Thoracic aorta (tissue), 2 donors: ENCODE data around the gene FRYL. TPM values are rescaled to one million over a fixed set of nuclear protein-coding genes. Genes with fewer than 3 reads are reported as not detected.

Experiments used
- ATAC-seq: fragments of 150-250 bp; one replicate; pipeline ENCODE4 v1.8.0; 2017; ENCODE audit warnings: low read depth; ENCODE audit not compliant: insufficient number of reproducible peaks, low FRiP score
- DNase-seq: peaks from one replicate; pipeline ENCODE4 v3.0.0-alpha.2; 2020; ENCODE audit warnings: low spot score
- H3K27ac ChIP-seq, 2 donors: fragments of 200-600 bp; sonication (generic); 1 replicate in 1 of 2; 2 replicates in 1 of 2; pipeline ENCODE4 v1.5.1; 2016; ENCODE audit warnings: mild to moderate bottlenecking in 2 of 2, moderate library complexity in 2 of 2
- H3K27me3 ChIP-seq: fragments of 200-600 bp; sonication (generic); replicated peaks from 2 replicates; pipeline ENCODE4 v1.6.0; 2016; ENCODE audit warnings: mild to moderate bottlenecking; ENCODE audit not compliant: insufficient read depth
- H3K36me3 ChIP-seq: fragments of 200-600 bp; sonication (generic); one replicate; pipeline ENCODE4 v1.5.1; 2016
- H3K4me1 ChIP-seq, 2 donors: fragments of 200-600 bp; sonication (generic); 1 replicate in 1 of 2; 2 replicates in 1 of 2; pipeline versions ENCODE4 v1.5.1 to v1.6.0; 2016; ENCODE audit warnings: low read depth in 2 of 2, mild to moderate bottlenecking in 1 of 2; ENCODE audit not compliant: control insufficient read depth in 1 of 2
- H3K4me3 ChIP-seq: fragments of 200-600 bp; sonication (generic); 2 replicates; pipeline ENCODE4 v1.5.1; 2016; ENCODE audit warnings: mild to moderate bottlenecking
- H3K9me3 ChIP-seq: fragments of 200-600 bp; sonication (generic); 2 replicates; pipeline ENCODE4 v1.5.1; 2016
- total RNA-seq, 2 donors: library from RNA; depleted of rRNA; stranded (reverse); fragments of >200 nt; gene quantifications; one replicate each; pipeline versions ENCODE4 v1.1.0 to v1.2.3, GENCODE V29; 2016
- TF ChIP-seq, protein P1 (sequence below): fragments of 200-600 bp; sonication (generic); IDR thresholded peaks from one replicate; pipeline ENCODE4 v1.5.1; 2019; ENCODE audit warnings: antibody characterized with exemption

FRYL gene
- total RNA-seq, 2 donors from 2014 or later, result 108 to 155 TPM

DNA sequence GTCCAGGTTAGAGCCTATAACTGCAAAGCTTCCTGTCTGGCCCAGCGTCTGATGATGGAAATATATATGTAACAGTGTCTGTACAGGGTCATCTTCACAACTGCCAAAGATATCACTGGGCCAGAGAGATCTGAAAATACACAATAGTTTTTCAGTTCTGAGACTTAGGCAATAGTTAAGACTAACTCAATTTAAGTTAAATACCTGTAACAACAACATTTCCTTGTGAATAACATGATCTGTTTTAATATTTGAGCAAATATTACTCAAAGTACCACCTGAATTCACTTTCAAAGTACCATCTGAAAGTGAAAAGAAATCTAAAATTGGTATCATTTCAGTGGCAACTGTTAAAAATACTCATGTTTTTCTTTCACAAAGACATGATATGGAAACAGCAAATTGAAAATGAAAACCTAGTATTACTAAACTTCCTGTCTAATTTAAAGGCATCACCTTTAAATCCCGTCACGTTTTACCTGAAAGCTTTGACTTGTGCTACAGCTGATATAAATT is 280.5 kb downstream of the FRYL start:
- Histone ChIP-seq H3K4me1 (no peaks in the 10 kb centered on the region), H3K9me3 (no peaks in the 10 kb centered on the region), H3K36me3 (peaks cover 13% of the 10 kb centered on the region), H3K27ac (no peak overlapping the region), H3K4me3 (no peak overlapping the region), H3K27me3 (no peaks in the 10 kb centered on the region)
- ATAC-seq (no peak), DNase-seq (no peak)
- TF ChIP-seq, protein P1, sequence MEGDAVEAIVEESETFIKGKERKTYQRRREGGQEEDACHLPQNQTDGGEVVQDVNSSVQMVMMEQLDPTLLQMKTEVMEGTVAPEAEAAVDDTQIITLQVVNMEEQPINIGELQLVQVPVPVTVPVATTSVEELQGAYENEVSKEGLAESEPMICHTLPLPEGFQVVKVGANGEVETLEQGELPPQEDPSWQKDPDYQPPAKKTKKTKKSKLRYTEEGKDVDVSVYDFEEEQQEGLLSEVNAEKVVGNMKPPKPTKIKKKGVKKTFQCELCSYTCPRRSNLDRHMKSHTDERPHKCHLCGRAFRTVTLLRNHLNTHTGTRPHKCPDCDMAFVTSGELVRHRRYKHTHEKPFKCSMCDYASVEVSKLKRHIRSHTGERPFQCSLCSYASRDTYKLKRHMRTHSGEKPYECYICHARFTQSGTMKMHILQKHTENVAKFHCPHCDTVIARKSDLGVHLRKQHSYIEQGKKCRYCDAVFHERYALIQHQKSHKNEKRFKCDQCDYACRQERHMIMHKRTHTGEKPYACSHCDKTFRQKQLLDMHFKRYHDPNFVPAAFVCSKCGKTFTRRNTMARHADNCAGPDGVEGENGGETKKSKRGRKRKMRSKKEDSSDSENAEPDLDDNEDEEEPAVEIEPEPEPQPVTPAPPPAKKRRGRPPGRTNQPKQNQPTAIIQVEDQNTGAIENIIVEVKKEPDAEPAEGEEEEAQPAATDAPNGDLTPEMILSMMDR, result no peak

DNA sequence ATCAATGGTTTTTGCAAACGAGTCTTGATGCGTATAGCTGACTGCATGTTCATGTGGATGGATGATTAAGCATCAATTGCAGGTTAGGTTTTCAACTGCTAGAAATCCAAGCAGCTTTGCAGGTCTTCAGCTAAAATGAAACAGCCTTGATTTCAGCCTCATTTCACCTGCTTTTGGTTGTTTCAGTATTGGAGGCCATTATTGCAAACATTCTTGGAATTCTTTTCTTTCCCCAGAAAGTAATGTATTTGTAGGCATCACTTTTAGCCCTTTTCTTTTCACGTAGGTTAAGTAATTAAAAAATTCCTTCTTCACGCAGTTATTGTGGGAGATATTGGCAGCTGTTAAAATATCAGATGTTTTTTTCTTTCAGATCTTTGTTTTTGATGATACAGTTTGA is 281.2 kb downstream of the FRYL start:
- H3K9me3 ChIP-seq, result no peaks in the 10 kb centered on the region
- TF ChIP-seq, protein P1, result no peak
- ATAC-seq (no peak), DNase-seq (no peak)
- H3K4me1 ChIP-seq, result no peaks in the 10 kb centered on the region
- no peak overlapping the region for H3K4me3 ChIP-seq
- no peak overlapping the region for H3K27ac ChIP-seq
- H3K27me3 ChIP-seq, result no peaks in the 10 kb centered on the region
- H3K36me3 ChIP-seq, result peaks cover 13% of the 10 kb centered on the region

DNA sequence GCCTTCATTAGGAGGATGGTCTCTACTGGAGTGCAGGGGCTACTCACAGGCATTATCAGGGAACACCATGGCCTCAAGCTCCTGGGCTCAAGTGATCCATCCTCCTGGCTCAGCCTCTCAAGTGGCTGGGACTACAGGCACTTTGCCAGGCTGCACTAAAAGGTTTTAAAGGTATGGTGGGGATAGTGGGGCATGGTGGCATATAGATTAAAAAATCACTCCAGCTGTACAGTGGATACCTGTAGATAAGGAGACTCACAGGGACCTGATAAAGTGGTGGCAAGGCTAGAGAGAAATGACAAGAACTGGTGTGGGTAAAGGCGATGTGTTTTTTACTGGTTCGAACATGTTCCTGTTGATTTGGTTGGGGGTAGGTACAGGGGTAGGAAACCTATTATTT is 284.1 kb downstream of the FRYL start:
- DNase-seq (no peak), ATAC-seq (no peak)
- Histone ChIP-seq H3K9me3 (no peaks in the 10 kb centered on the region), H3K27me3 (no peaks in the 10 kb centered on the region), H3K36me3 (peaks cover 13% of the 10 kb centered on the region), H3K27ac (no peak overlapping the region), H3K4me1 (no peaks in the 10 kb centered on the region), H3K4me3 (no peak overlapping the region)
- TF ChIP-seq, protein P1, result no peak

DNA sequence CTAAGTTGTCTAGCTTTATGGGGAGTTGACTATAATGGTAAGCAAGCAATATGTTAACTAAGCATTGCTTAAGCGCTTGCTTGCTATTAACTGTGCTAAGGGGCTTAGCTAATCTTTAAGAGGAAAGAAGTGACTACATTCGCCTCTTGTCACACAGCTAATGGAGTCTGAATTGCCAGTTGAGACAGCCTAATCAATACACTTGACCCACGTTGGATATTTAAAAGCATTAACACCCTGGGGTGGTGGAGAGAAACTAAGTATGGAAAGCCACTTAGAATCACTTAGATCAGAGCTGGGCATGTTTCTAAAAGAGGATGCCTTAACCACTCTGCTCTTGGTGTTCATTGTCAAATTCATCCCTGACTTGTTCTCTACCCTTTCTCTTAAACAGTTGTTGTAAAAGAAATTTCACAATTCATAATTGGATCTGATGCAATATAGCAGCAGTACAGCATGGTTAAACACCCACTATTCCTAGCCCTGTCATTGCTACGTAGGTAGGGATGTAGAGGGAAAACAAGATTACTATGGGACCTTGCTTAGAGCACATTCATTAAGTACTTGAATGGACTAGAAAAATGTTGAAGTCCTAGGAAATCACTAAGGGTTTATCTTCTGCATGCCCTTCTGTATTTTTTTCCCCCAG is 286.5 kb downstream of the FRYL start:
- no peak for ATAC-seq
- Histone ChIP-seq H3K36me3 (peaks cover 3% of the 10 kb centered on the region), H3K27me3 (peaks cover 7% of the 10 kb centered on the region), H3K4me1 (peaks cover 0 to 14% of the 10 kb centered on the region in 2 donors), H3K9me3 (no peaks in the 10 kb centered on the region), H3K27ac (no peak overlapping the region), H3K4me3 (no peak overlapping the region)
- TF ChIP-seq, protein P1, result no peak
- no peak for DNase-seq

DNA sequence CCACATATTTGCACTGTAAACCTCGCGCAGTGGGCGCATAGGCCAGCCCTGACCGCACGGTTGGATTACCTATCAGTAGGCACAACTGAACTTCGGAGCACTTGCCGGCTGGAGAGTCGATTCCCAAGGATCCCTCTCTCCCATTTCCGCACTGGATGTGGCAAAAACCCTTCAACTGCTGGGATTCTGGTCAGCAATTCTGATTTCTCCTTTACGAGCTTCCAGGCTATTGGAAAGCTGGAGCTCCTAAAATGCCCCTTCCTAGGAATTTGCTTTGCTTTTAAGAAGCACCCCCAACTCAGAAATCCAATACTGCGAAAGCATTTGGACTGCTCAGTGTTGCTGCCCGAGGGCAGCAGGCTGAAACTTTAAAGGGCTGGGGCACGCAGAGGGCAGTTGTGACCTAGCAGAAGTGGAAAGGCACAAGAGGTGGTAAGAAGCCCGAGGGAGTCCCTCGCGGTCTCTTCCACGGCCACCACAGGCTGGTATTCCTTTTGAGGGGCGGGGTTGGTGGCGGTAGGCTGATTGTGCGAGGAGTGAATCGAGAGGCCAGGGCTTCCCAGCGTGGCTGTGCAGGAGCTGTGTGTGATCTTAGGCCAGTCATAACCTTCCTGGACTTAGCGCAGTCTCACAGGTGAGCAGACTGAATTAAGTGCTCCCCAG is 288.4 kb downstream of the FRYL start:
- H3K4me1 ChIP-seq, result peaks cover 0 to 14% of the 10 kb centered on the region in 2 donors
- ATAC-seq (no peak), DNase-seq (no peak)
- TF ChIP-seq, protein P1, result no peak
- no peak overlapping the region for H3K27ac ChIP-seq
- H3K4me3 ChIP-seq, result no peak overlapping the region
- peaks cover 7% of the 10 kb centered on the region for H3K27me3 ChIP-seq
- H3K36me3 ChIP-seq, result no peaks in the 10 kb centered on the region
- H3K9me3 ChIP-seq, result no peaks in the 10 kb centered on the region
